ENCODE results near the gene EXOSC9. TPM values are rescaled to one million over a fixed set of nuclear protein-coding genes. Genes with fewer than 3 reads are reported as not detected.
"Not testable (repeated sequence)": the region's sequence is repeated elsewhere in the genome, so short reads cannot be mapped to it uniquely, and the experiment has no call there.

The EXOSC9 gene
- total and polyA plus RNA-seq, 10 of the 15 experiments (the other 5 are each of a cell fraction or from before 2014, with no cell fraction given): 49.0 to 131 (median 85.4) TPM

DNA sequence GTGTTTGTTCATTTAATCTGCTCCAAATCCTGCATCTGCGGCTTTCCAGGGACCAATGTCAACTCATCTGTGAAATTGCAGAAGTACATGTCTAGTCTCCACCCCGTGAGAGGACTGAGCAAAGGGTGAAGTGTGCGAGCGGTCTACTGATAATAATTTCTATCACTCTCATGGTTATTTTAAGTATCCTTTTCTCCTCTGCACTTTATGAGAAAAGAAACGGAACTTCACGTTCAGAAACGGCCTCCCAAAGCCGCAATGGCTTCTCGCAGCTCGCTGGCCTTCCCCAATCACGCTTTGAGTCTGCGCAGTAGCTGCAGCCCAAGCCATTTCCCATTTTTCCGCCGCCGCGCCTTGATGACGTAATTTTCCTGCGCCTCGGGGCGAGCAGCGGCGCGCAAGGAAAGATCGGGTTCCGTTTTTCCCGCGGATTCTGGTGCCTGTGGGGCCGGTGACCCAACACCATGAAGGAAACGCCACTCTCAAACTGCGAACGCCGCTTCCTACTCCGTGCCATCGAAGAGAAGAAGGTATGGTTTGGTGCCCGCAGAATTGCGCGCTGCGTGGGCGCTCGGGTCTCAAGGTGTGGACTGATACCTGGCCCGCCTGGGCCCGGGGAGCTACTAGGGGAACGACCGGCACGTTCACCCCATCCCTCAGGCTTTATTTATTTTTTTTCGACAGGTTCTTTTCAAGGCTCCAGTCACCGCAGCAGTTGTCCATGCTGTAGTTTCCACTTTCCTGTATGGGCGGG is at the start of gene EXOSC9 (continued):
- TF ChIP-seq, protein P1, sequence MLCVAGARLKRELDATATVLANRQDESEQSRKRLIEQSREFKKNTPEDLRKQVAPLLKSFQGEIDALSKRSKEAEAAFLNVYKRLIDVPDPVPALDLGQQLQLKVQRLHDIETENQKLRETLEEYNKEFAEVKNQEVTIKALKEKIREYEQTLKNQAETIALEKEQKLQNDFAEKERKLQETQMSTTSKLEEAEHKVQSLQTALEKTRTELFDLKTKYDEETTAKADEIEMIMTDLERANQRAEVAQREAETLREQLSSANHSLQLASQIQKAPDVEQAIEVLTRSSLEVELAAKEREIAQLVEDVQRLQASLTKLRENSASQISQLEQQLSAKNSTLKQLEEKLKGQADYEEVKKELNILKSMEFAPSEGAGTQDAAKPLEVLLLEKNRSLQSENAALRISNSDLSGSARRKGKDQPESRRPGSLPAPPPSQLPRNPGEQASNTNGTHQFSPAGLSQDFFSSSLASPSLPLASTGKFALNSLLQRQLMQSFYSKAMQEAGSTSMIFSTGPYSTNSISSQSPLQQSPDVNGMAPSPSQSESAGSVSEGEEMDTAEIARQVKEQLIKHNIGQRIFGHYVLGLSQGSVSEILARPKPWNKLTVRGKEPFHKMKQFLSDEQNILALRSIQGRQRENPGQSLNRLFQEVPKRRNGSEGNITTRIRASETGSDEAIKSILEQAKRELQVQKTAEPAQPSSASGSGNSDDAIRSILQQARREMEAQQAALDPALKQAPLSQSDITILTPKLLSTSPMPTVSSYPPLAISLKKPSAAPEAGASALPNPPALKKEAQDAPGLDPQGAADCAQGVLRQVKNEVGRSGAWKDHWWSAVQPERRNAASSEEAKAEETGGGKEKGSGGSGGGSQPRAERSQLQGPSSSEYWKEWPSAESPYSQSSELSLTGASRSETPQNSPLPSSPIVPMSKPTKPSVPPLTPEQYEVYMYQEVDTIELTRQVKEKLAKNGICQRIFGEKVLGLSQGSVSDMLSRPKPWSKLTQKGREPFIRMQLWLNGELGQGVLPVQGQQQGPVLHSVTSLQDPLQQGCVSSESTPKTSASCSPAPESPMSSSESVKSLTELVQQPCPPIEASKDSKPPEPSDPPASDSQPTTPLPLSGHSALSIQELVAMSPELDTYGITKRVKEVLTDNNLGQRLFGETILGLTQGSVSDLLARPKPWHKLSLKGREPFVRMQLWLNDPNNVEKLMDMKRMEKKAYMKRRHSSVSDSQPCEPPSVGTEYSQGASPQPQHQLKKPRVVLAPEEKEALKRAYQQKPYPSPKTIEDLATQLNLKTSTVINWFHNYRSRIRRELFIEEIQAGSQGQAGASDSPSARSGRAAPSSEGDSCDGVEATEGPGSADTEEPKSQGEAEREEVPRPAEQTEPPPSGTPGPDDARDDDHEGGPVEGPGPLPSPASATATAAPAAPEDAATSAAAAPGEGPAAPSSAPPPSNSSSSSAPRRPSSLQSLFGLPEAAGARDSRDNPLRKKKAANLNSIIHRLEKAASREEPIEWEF (IDR thresholded peaks at IDR 0.05; ENCODE audit: insufficient replicate concordance, low read depth, low read length): no peak
- TF ChIP-seq CBX3 (IDR thresholded peaks at IDR 0.05; ENCODE audit: borderline replicate concordance, low read depth) (no peak), RAD21 (IDR thresholded peaks at IDR 0.05; ENCODE audit: insufficient read depth, low read depth, low read length) (no peak), MYB (IDR thresholded peaks at IDR 0.05; ENCODE audit: borderline replicate concordance, low read depth, low read length) (no peak), MTA3 (IDR thresholded peaks at IDR 0.05; ENCODE audit: borderline replicate concordance, low read length) (no peak)
- TF ChIP-seq, protein P2, sequence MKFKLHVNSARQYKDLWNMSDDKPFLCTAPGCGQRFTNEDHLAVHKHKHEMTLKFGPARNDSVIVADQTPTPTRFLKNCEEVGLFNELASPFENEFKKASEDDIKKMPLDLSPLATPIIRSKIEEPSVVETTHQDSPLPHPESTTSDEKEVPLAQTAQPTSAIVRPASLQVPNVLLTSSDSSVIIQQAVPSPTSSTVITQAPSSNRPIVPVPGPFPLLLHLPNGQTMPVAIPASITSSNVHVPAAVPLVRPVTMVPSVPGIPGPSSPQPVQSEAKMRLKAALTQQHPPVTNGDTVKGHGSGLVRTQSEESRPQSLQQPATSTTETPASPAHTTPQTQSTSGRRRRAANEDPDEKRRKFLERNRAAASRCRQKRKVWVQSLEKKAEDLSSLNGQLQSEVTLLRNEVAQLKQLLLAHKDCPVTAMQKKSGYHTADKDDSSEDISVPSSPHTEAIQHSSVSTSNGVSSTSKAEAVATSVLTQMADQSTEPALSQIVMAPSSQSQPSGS (IDR thresholded peaks at IDR 0.05; ENCODE audit: low read length): peak; percentile 48; the same call in 1 of the 2 replicates

DNA sequence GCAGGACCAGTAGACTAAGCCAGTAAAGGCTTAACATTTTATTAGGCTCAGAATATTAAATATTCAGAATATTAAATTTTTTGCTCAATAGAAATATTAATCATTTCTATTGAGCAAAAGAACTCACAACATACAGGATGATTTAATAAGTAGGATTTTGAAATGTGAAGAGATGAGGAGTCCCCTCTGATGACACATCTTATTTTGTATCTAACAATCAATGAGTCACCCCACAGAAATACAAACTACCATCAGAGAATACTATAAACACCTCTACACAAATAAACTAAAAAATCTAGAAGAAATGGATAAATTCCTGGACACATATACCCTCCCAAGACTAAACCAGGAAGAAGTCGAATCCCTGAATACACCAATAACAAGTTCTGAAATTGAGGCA is 49.0 kb upstream of the EXOSC9 start:
- SMC1A ChIA-PET (ENCODE audit: uncharacterized antibody, unreplicated experiment); in situ Hi-C loops (cut with MboI); H4K20me1 ChIP-seq (ENCODE audit: control insufficient read depth, insufficient read depth); RAD21 ChIA-PET (ENCODE audit: unreplicated experiment); H3K4me1 ChIP-seq (ENCODE audit: control insufficient read depth, insufficient read depth, low read length); H3K27ac ChIP-seq (ENCODE audit: control insufficient read depth, insufficient read depth); H3K27me3 ChIP-seq (replicated peaks in 1 of 2; ENCODE audit: control insufficient read depth in 2 of 2, insufficient read depth in 2 of 2, low read length in 1 of 2); H3K9me3 ChIP-seq (replicated peaks; ENCODE audit: control insufficient read depth, insufficient read depth, low read length); H2AFZ ChIP-seq (ENCODE audit: control insufficient read depth, low read depth, low read length); H3K4me3 ChIP-seq; ATAC-seq; DNase-seq (ENCODE audit: low read depth, low spot score); H3K36me3 ChIP-seq (ENCODE audit: control insufficient read depth in 2 of 2, insufficient read depth in 2 of 2, low read length in 1 of 2); intact Hi-C loops (cut with micrococcal nuclease; ENCODE audit: unreplicated experiment); FAIRE-seq; H3K79me2 ChIP-seq (ENCODE audit: control insufficient read depth, insufficient read depth, low read length); BruUV-seq (replicated peaks); H3K4me2 ChIP-seq (ENCODE audit: control insufficient read depth, insufficient read depth); H3K9ac ChIP-seq (ENCODE audit: control insufficient read depth, insufficient read depth, low read length); CTCF ChIA-PET: not testable (repeated sequence)
- POLR2A ChIA-PET: interaction anchor here (0.6 kb wide), 1 partner anchor 14 kb away, joined by 3 read pairs; no protein-coding TSS in a partner anchor
- WGBS (ENCODE audit: insufficient coverage, insufficient replicate concordance, low lambda C conversion rate, missing lambda C conversion rate): 0% methylated on average over 1 of the region's 1 CpG

Measured in GM12878 (cell line).